Thymus (tissue), 11 donors: Measurements from ENCODE around the gene DPP6. TPM values are rescaled to one million over a fixed set of nuclear protein-coding genes. Genes with fewer than 3 reads are reported as not detected.

Experiments
- DNase-seq, 9 donors: peaks; one replicate each; pipeline ENCODE4 v3.0.0-alpha.2; 2013; ENCODE audit warnings: low spot score in 9 of 9, low read depth in 6 of 9, missing footprints in 1 of 9
- H3K27ac ChIP-seq, 2 donors: one replicate each; pipeline ENCODE4 v1.5.1; 2013; ENCODE audit warnings: control low read depth in 1 of 2, low read depth in 1 of 2, low read length in 1 of 2, mild to moderate bottlenecking in 1 of 2, moderate library complexity in 1 of 2
- H3K27me3 ChIP-seq, 2 donors: one replicate each; pipeline ENCODE4 v1.5.1; 2013; ENCODE audit warnings: low read length in 1 of 2; ENCODE audit not compliant: control insufficient read depth in 2 of 2, insufficient read depth in 1 of 2
- H3K36me3 ChIP-seq, 2 donors: one replicate each; pipeline ENCODE4 v1.5.1; 2013; ENCODE audit warnings: low read length in 1 of 2, mild to moderate bottlenecking in 1 of 2, moderate library complexity in 1 of 2; ENCODE audit not compliant: control insufficient read depth in 2 of 2, insufficient read depth in 2 of 2
- H3K4me1 ChIP-seq, 2 donors: one replicate each; pipeline ENCODE4 v1.5.1; 2013; ENCODE audit warnings: low read length in 2 of 2; ENCODE audit not compliant: control insufficient read depth in 2 of 2, insufficient read depth in 2 of 2
- H3K4me3 ChIP-seq, 2 donors: one replicate each; pipeline ENCODE4 v1.5.1; 2013; ENCODE audit warnings: low read length in 2 of 2, control low read depth in 1 of 2, mild to moderate bottlenecking in 1 of 2
- H3K9me3 ChIP-seq, 2 donors: one replicate each; pipeline ENCODE4 v1.5.1; 2013; ENCODE audit warnings: low read length in 1 of 2, mild to moderate bottlenecking in 1 of 2; ENCODE audit not compliant: control insufficient read depth in 2 of 2, insufficient read depth in 1 of 2
- WGBS: extraction: QIAGEN DNeasy Blood & Tissue Kit; methylation state at CpG from one replicate; pipeline ENCODE4 v1.1.7; 2013; 5-methylcytosine and 5-hydroxymethylcytosine counted together
- polyA plus RNA-seq: library from polyadenylated mRNA; stranded (reverse); fragments of 200-250 nt; gene quantifications from one replicate; pipeline ENCODE4 v1.2.3, GENCODE V29; 2013
- total RNA-seq: library from RNA; stranded (reverse); fragments of 120-200 nt; gene quantifications from one replicate; pipeline ENCODE4 v1.2.4, GENCODE V29; 2013
- donor health status: healthy.

The DPP6 gene
- total and polyA plus RNA-seq, 2 donors: 0.75 to 4.5 TPM

- Histone ChIP-seq H3K27me3 (no peaks in the 10 kb centered on the region), H3K27ac (no peak overlapping the region), H3K4me3 (no peak overlapping the region), H3K4me1 (no peaks in the 10 kb centered on the region), H3K9me3 (no peaks in the 10 kb centered on the region), H3K36me3 (no peaks in the 10 kb centered on the region)
- DNase-seq: no peak
- WGBS: 79% methylated on average over 2 of the region's 2 CpGs
These were observed 359.9 kb downstream of the DPP6 start for GRCh38 chr7:154412105-154412504.

GRCh38 chr7:154415709-154416399 lies 363.7 kb downstream of the DPP6 start:
- no peak overlapping the region for H3K4me3 ChIP-seq
- no peaks in the 10 kb centered on the region for H3K36me3 ChIP-seq
- no peaks in the 10 kb centered on the region for H3K27me3 ChIP-seq
- H3K9me3 ChIP-seq: no peaks in the 10 kb centered on the region
- no peak for DNase-seq
- 89% methylated on average over 6 of the region's 6 CpGs for WGBS
- H3K27ac ChIP-seq: no peak overlapping the region
- no peaks in the 10 kb centered on the region for H3K4me1 ChIP-seq

- H3K4me3 ChIP-seq: no peak overlapping the region
- no peak for DNase-seq
- no peaks in the 10 kb centered on the region for H3K36me3 ChIP-seq
- H3K27me3 ChIP-seq: no peaks in the 10 kb centered on the region
- 57% methylated on average over 6 of the region's 6 CpGs for WGBS
- H3K4me1 ChIP-seq: no peaks in the 10 kb centered on the region
- H3K27ac ChIP-seq: no peak overlapping the region
- H3K9me3 ChIP-seq: no peaks in the 10 kb centered on the region
These were observed 364.5 kb downstream of the DPP6 start for GRCh38 chr7:154416714-154417113.

GRCh38 chr7:154419344-154419743 lies 367.1 kb downstream of the DPP6 start:
- H3K27me3 ChIP-seq: no peaks in the 10 kb centered on the region
- no peak for DNase-seq
- no peaks in the 10 kb centered on the region for H3K4me1 ChIP-seq
- 87% methylated on average over 10 of the region's 10 CpGs for WGBS
- no peak overlapping the region for H3K4me3 ChIP-seq
- H3K27ac ChIP-seq: no peak overlapping the region
- no peaks in the 10 kb centered on the region for H3K36me3 ChIP-seq
- no peaks in the 10 kb centered on the region for H3K9me3 ChIP-seq

GRCh38 chr7:154423231-154423630 lies 371.0 kb downstream of the DPP6 start:
- H3K4me3 ChIP-seq: no peak overlapping the region
- no peaks in the 10 kb centered on the region for H3K9me3 ChIP-seq
- no peaks in the 10 kb centered on the region for H3K36me3 ChIP-seq
- no peaks in the 10 kb centered on the region for H3K4me1 ChIP-seq
- no peak for DNase-seq
- H3K27ac ChIP-seq: no peak overlapping the region
- H3K27me3 ChIP-seq: no peaks in the 10 kb centered on the region
- 73% methylated on average over 4 of the region's 4 CpGs for WGBS

GRCh38 chr7:154424350-154424749 lies 372.2 kb downstream of the DPP6 start:
- no peaks in the 10 kb centered on the region for H3K36me3 ChIP-seq
- no peaks in the 10 kb centered on the region for H3K9me3 ChIP-seq
- H3K4me3 ChIP-seq: no peak overlapping the region
- no peak overlapping the region for H3K27ac ChIP-seq
- WGBS: 79% methylated on average over 8 of the region's 8 CpGs
- no peaks in the 10 kb centered on the region for H3K27me3 ChIP-seq
- no peak for DNase-seq
- H3K4me1 ChIP-seq: no peaks in the 10 kb centered on the region

GRCh38 chr7:154425271-154425670 lies 373.1 kb downstream of the DPP6 start:
- Histone ChIP-seq H3K9me3 (no peaks in the 10 kb centered on the region), H3K27ac (no peak overlapping the region), H3K4me1 (no peaks in the 10 kb centered on the region), H3K27me3 (no peaks in the 10 kb centered on the region), H3K4me3 (no peak overlapping the region), H3K36me3 (no peaks in the 10 kb centered on the region)
- no peak for DNase-seq
- WGBS: 87% methylated on average over 2 of the region's 2 CpGs

GRCh38 chr7:154426778-154427177 lies 374.6 kb downstream of the DPP6 start:
- Histone ChIP-seq H3K9me3 (no peaks in the 10 kb centered on the region), H3K36me3 (no peaks in the 10 kb centered on the region), H3K27ac (no peak overlapping the region), H3K4me1 (no peaks in the 10 kb centered on the region), H3K27me3 (no peaks in the 10 kb centered on the region), H3K4me3 (no peak overlapping the region)
- no peak for DNase-seq
- WGBS: 89% methylated on average over 3 of the region's 3 CpGs

- DNase-seq: no peak
- Histone ChIP-seq H3K36me3 (no peaks in the 10 kb centered on the region), H3K4me1 (no peaks in the 10 kb centered on the region), H3K4me3 (no peak overlapping the region), H3K9me3 (no peaks in the 10 kb centered on the region), H3K27ac (no peak overlapping the region), H3K27me3 (no peaks in the 10 kb centered on the region)
These were observed 375.3 kb downstream of the DPP6 start for GRCh38 chr7:154427533-154427932.
